Measurements from ENCODE around the gene BMF.
"Not testable (repeated sequence)": the region's sequence is repeated elsewhere in the genome, so short reads cannot be mapped to it uniquely, and the experiment has no call there.

BMF gene

GRCh38 chr15:40079456-40079855 is 29.2 kb downstream of the BMF start:
- Mint-ChIP-seq H3K36me3 (peaks cover 0 to 2% of the 10 kb centered on the region in 2 donors), H3K27ac (no peak overlapping the region), H3K4me1 (peaks cover 43 to 56% of the 10 kb centered on the region in 2 donors), H3K27me3 (no peaks in the 10 kb centered on the region), H3K4me3 (no peak overlapping the region), H3K9me3 (no peaks in the 10 kb centered on the region)
- ATAC-seq (replicated peaks) (no peak), DNase-seq (no peak)

GRCh38 chr15:40075298-40076044 is 33.2 kb downstream of the BMF start:
- Mint-ChIP-seq H3K4me3 (no peak overlapping the region), H3K27ac (no peak overlapping the region), H3K27me3 (no peaks in the 10 kb centered on the region), H3K9me3 (no peaks in the 10 kb centered on the region), H3K4me1 (peaks cover 26 to 30% of the 10 kb centered on the region in 2 donors), H3K36me3 (peaks cover 0 to 10% of the 10 kb centered on the region in 2 donors)
- DNase-seq, result no peak
- no peak for ATAC-seq (replicated peaks)

DNA sequence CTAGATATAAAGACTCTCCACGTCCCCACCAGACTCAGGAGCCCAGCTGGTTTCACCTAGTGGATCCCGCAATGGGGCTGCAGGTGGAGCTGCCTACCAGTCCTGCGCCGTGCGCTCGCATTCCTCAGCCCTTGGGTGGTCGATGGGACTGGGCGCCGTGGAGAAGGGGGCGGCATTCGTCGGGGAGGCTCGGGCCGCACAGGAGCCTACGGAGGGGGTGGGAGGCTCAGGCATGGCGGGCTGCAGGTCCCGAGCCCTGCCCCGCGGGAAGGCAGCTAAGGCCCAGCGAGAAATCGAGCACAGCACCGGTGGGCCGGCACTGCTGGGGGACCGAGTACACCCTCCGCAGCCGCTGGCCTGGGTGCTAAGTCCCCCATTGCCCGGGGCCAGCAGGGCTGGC is 34.0 kb downstream of the BMF start:
- not testable (repeated sequence) for DNase-seq; H3K4me3 Mint-ChIP-seq; H3K36me3 Mint-ChIP-seq; H3K9me3 Mint-ChIP-seq; H3K27me3 Mint-ChIP-seq; H3K27ac Mint-ChIP-seq; ATAC-seq (replicated peaks)
- H3K4me1 Mint-ChIP-seq, result peaks cover 27 to 33% of the 10 kb centered on the region in 2 donors

GRCh38 chr15:40073716-40074490 is 34.8 kb downstream of the BMF start:
- peak overlapping the region; percentile 72 to 75 for H3K4me3 Mint-ChIP-seq
- ATAC-seq (replicated peaks), result not testable (repeated sequence)

DNA sequence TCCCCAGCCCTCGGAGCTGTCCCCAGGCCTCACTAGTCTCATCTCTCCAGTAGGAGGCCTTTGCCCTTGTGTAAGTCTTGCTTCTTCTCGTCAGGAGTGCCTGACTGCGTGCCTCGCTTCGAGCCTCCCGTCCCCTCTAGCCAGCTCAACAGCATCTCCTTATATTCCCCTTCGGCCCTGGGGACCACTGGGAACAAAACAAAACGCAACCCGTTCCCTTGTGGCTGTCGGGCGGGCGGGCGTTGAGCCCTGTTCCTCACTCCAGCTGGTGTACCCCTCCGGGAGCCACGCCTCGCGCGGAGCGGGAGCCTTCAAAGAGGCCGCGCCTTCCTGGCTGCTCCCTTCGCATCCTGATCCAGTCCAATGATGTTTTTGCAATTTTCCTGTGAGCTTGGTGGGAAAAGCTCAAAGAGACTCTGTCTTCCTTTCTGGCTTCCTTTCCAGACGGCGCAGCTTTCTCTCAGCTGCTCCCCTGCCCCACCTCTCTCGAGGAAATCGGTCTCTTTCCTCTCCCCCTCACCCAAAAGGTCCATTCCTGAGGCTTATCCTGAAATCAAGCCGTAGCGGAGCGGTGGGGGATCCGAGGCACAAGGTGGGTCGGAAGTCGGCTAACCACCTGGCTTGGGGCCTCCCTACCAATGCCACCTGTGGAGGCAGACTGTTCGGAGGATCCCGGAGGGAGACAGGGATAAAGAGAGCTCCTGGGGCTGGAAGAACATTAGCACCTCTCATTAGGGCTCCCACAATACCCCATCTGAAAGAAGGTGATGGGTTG is 36.3 kb downstream of the BMF start:
- Mint-ChIP-seq H3K36me3 (peaks cover 0 to 10% of the 10 kb centered on the region in 2 donors), H3K9me3 (no peaks in the 10 kb centered on the region), H3K27me3 (no peaks in the 10 kb centered on the region), H3K27ac (peak overlapping the region; percentile 4), H3K4me1 (peaks cover 31 to 41% of the 10 kb centered on the region in 2 donors), H3K4me3 (no peak overlapping the region)
- DNase-seq, result no peak
- ATAC-seq (replicated peaks), result no peak

More at GRCh38 chr15:40073716-40074490, 34.8 kb downstream of the BMF start:
- Mint-ChIP-seq H3K27ac (peak overlapping the region; percentile 80), H3K4me1 (peaks cover 27 to 40% of the 10 kb centered on the region in 2 donors)
- not testable (repeated sequence) for H3K36me3 Mint-ChIP-seq, H3K9me3 Mint-ChIP-seq, DNase-seq, H3K27me3 Mint-ChIP-seq

- no peaks in the 10 kb centered on the region for H3K27me3 Mint-ChIP-seq
- no peak overlapping the region for H3K4me3 Mint-ChIP-seq
- peaks cover 0 to 10% of the 10 kb centered on the region in 2 donors for H3K36me3 Mint-ChIP-seq
- DNase-seq, result no peak
- no peaks in the 10 kb centered on the region for H3K9me3 Mint-ChIP-seq
- no peak for ATAC-seq (replicated peaks)
- peaks cover 31 to 41% of the 10 kb centered on the region in 2 donors for H3K4me1 Mint-ChIP-seq
- H3K27ac Mint-ChIP-seq, result no peak overlapping the region
Measured at GRCh38 chr15:40070608-40071218, 38.0 kb downstream of the BMF start.

DNA sequence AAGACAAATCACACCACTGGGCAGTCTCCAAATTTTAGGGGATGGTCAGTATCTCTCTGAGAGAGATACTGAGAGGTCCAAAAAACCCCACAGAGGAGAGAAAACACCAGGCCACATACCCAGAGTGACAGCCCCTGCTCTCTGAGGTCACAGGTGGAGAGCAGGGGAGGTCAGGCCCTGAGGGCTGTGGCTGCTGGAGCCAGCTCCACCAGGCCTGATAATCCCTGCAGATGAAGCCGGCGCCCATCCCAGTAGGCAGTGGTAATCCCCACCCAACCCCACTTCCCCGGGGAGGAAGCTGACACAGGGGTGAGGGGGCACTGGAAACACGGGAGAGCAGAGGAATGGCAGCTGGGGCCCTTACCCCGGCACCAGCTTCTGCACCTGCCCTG is 38.5 kb downstream of the BMF start:
- H3K27ac Mint-ChIP-seq, result peak overlapping the region; percentile 78
- no peaks in the 10 kb centered on the region for H3K9me3 Mint-ChIP-seq
- ATAC-seq (replicated peaks) (peak in 1 of 2 donors; percentile 18), DNase-seq (no peak)
- H3K36me3 Mint-ChIP-seq, result peaks cover 0 to 10% of the 10 kb centered on the region in 2 donors
- H3K4me3 Mint-ChIP-seq, result peak overlapping the region in 1 of 2 donors; percentile 51
- no peaks in the 10 kb centered on the region for H3K27me3 Mint-ChIP-seq
- H3K4me1 Mint-ChIP-seq, result peaks cover 28 to 37% of the 10 kb centered on the region in 2 donors

GRCh38 chr15:40069178-40070165 is 39.2 kb downstream of the BMF start:
- peak; percentile 63 to 81 for ATAC-seq (replicated peaks)
- Mint-ChIP-seq H3K36me3 (peaks cover 2 to 8% of the 10 kb centered on the region in 2 donors), H3K27ac (peak overlapping the region; percentile 78), H3K27me3 (no peaks in the 10 kb centered on the region), H3K4me3 (peak overlapping the region; percentile 17 to 51), H3K9me3 (no peaks in the 10 kb centered on the region), H3K4me1 (peaks cover 32 to 40% of the 10 kb centered on the region in 2 donors)
- peak; percentile 65 for DNase-seq

GRCh38 chr15:40067921-40068624 is 40.6 kb downstream of the BMF start:
- ATAC-seq (replicated peaks), result no peak
- Mint-ChIP-seq H3K36me3 (peaks cover 0 to 2% of the 10 kb centered on the region in 2 donors), H3K4me1 (peaks cover 34 to 39% of the 10 kb centered on the region in 2 donors), H3K4me3 (peak overlapping the region in 1 of 2 donors; percentile 11), H3K9me3 (no peaks in the 10 kb centered on the region), H3K27me3 (no peaks in the 10 kb centered on the region), H3K27ac (no peak overlapping the region)
- no peak for DNase-seq

- Mint-ChIP-seq H3K4me1 (peaks cover 33% of the 10 kb centered on the region in 2 donors), H3K27ac (no peak overlapping the region), H3K27me3 (no peaks in the 10 kb centered on the region), H3K4me3 (no peak overlapping the region), H3K36me3 (peaks cover 0 to 2% of the 10 kb centered on the region in 2 donors), H3K9me3 (no peaks in the 10 kb centered on the region)
- no peak for ATAC-seq (replicated peaks)
- DNase-seq, result no peak
Measured at GRCh38 chr15:40066589-40066988, 42.1 kb downstream of the BMF start.

- no peak for DNase-seq
- no peak for ATAC-seq (replicated peaks)
- Mint-ChIP-seq H3K27me3 (no peaks in the 10 kb centered on the region), H3K4me3 (no peak overlapping the region), H3K4me1 (peaks cover 30 to 33% of the 10 kb centered on the region in 2 donors), H3K36me3 (peaks cover 0 to 6% of the 10 kb centered on the region in 2 donors), H3K27ac (peak overlapping the region; percentile 94), H3K9me3 (no peaks in the 10 kb centered on the region)
Measured at GRCh38 chr15:40065166-40065565, 43.5 kb downstream of the BMF start.

- Mint-ChIP-seq H3K4me3 (peak overlapping the region; percentile 43 to 44), H3K27me3 (no peaks in the 10 kb centered on the region), H3K27ac (peak overlapping the region; percentile 94), H3K4me1 (peaks cover 26 to 34% of the 10 kb centered on the region in 2 donors), H3K36me3 (peaks cover 0 to 6% of the 10 kb centered on the region in 2 donors), H3K9me3 (no peaks in the 10 kb centered on the region)
- peak; percentile 70 to 81 for ATAC-seq (replicated peaks)
- DNase-seq, result peak; percentile 53
Measured at GRCh38 chr15:40064231-40064894, 44.3 kb downstream of the BMF start.

Measured in stimulated activated naive B cell treated with anti-CD40 and anti-IgM and Interleukin-4, amounts not matched to agents 10 μg/mL and 1 μg/mL and 100 μg/mL, for 72 hours (primary cell).